ENCODE measurements around the gene CDK11B. TPM values are rescaled to one million over a fixed set of nuclear protein-coding genes. Genes with fewer than 3 reads are reported as not detected.

Gene CDK11B
- total RNA-seq, 2 donors from 2014 or later, result 31.8 to 33.6 TPM

GRCh38 chr1:1618396-1619068 lies 40.3 kb downstream of the CDK11B start:
- H3K4me3 Mint-ChIP-seq, result no peak overlapping the region
- 90 to 93% methylated on average over 7 to 9 of the region's 9 CpGs for WGBS, 2 experiments (ENCODE audit: insufficient coverage in 1 of 2, insufficient read length in 1 of 2)
- no peak overlapping the region for H3K9ac ChIP-seq (ENCODE audit: extremely low read depth, low read length, poor library complexity, severe bottlenecking)
- no peaks in the 10 kb centered on the region for H3K4me1 Mint-ChIP-seq
- peaks cover 10% of the 10 kb centered on the region for H3K36me3 Mint-ChIP-seq (ENCODE audit: low read depth)
- no peaks in the 10 kb centered on the region for H3K27me3 Mint-ChIP-seq (ENCODE audit: insufficient read depth)
- no peak overlapping the region for H3K27ac Mint-ChIP-seq
- no peak overlapping the region for H3K27ac ChIP-seq (ENCODE audit: low read depth, low read length)
- TF ChIP-seq CTCF (conservative IDR thresholded peaks at IDR 0.05), result no peak
- DNase-seq, result no peak
- peaks cover 8% of the 10 kb centered on the region for H3K4me1 ChIP-seq (ENCODE audit: control insufficient read depth, insufficient read depth, low read length)
- H3K9me3 Mint-ChIP-seq, result no peaks in the 10 kb centered on the region
- H3K27me3 ChIP-seq (ENCODE audit: control insufficient read depth, insufficient read depth, low read length, poor library complexity, severe bottlenecking), result no peaks in the 10 kb centered on the region
- peaks cover 18% of the 10 kb centered on the region for H3K36me3 ChIP-seq (ENCODE audit: control insufficient read depth, insufficient read depth, low read length)
- H3K4me3 ChIP-seq (ENCODE audit: low read length), result no peak overlapping the region
- H3K9me3 ChIP-seq (ENCODE audit: control insufficient read depth, low read length), result no peaks in the 10 kb centered on the region

GRCh38 chr1:1617925-1618324 lies 40.9 kb downstream of the CDK11B start:
- H3K4me3 Mint-ChIP-seq, result no peak overlapping the region
- Histone ChIP-seq H3K27me3 (ENCODE audit: control insufficient read depth, insufficient read depth, low read length, poor library complexity, severe bottlenecking) (no peaks in the 10 kb centered on the region), H3K36me3 (ENCODE audit: control insufficient read depth, insufficient read depth, low read length) (peaks cover 18% of the 10 kb centered on the region), H3K9ac (ENCODE audit: extremely low read depth, low read length, poor library complexity, severe bottlenecking) (no peak overlapping the region), H3K4me1 (ENCODE audit: control insufficient read depth, insufficient read depth, low read length) (peaks cover 8% of the 10 kb centered on the region), H3K4me3 (ENCODE audit: low read length) (no peak overlapping the region), H3K9me3 (ENCODE audit: control insufficient read depth, low read length) (no peaks in the 10 kb centered on the region), H3K27ac (ENCODE audit: low read depth, low read length) (no peak overlapping the region)
- H3K27ac Mint-ChIP-seq, result no peak overlapping the region
- no peaks in the 10 kb centered on the region for H3K4me1 Mint-ChIP-seq
- no peaks in the 10 kb centered on the region for H3K9me3 Mint-ChIP-seq
- 96% methylated on average over 4 to 6 of the region's 6 CpGs for WGBS, 2 experiments (ENCODE audit: insufficient coverage in 1 of 2, insufficient read length in 1 of 2)
- peaks cover 10% of the 10 kb centered on the region for H3K36me3 Mint-ChIP-seq (ENCODE audit: low read depth)
- DNase-seq, result no peak
- TF ChIP-seq CTCF (conservative IDR thresholded peaks at IDR 0.05), result no peak
- no peaks in the 10 kb centered on the region for H3K27me3 Mint-ChIP-seq (ENCODE audit: insufficient read depth)

GRCh38 chr1:1617516-1617915 lies 41.3 kb downstream of the CDK11B start:
- H3K9me3 ChIP-seq (ENCODE audit: control insufficient read depth, low read length), result no peaks in the 10 kb centered on the region
- TF ChIP-seq CTCF (conservative IDR thresholded peaks at IDR 0.05), result no peak
- H3K27ac ChIP-seq (ENCODE audit: low read depth, low read length), result no peak overlapping the region
- no peak overlapping the region for H3K4me3 ChIP-seq (ENCODE audit: low read length)
- H3K27ac Mint-ChIP-seq, result no peak overlapping the region
- H3K36me3 Mint-ChIP-seq (ENCODE audit: low read depth), result peaks cover 8% of the 10 kb centered on the region
- DNase-seq, result no peak
- no peaks in the 10 kb centered on the region for H3K9me3 Mint-ChIP-seq
- H3K4me3 Mint-ChIP-seq, result peak overlapping the region; percentile 87
- no peaks in the 10 kb centered on the region for H3K27me3 ChIP-seq (ENCODE audit: control insufficient read depth, insufficient read depth, low read length, poor library complexity, severe bottlenecking)
- H3K9ac ChIP-seq (ENCODE audit: extremely low read depth, low read length, poor library complexity, severe bottlenecking), result no peak overlapping the region
- no peaks in the 10 kb centered on the region for H3K4me1 Mint-ChIP-seq
- no peaks in the 10 kb centered on the region for H3K27me3 Mint-ChIP-seq (ENCODE audit: insufficient read depth)
- WGBS, 2 experiments (ENCODE audit: insufficient coverage in 1 of 2, insufficient read length in 1 of 2), result 96% methylated on average over 7 to 11 of the region's 11 CpGs
- H3K36me3 ChIP-seq (ENCODE audit: control insufficient read depth, insufficient read depth, low read length), result peaks cover 18% of the 10 kb centered on the region
- H3K4me1 ChIP-seq (ENCODE audit: control insufficient read depth, insufficient read depth, low read length), result peaks cover 8% of the 10 kb centered on the region

All from endodermal cell (in vitro differentiated cells).